SK-N-SH treated with all-trans-retinoic acid at 6 μM for 48 hours (cell line): ENCODE data around the gene STK4.

Experiments used
- ESRRG ChIP-seq: fragments of 250-450 bp; sonication (Bioruptor Pico); IDR thresholded peaks from 2 replicates; pipeline ENCODE4 v1.6.1; 2021; ENCODE audit warnings: mild to moderate bottlenecking
- ISL1 ChIP-seq: fragments of 250-450 bp; sonication (Bioruptor Pico); IDR thresholded peaks from 2 replicates; pipeline ENCODE4 v2.1.2; 2022; ENCODE audit warnings: mild to moderate bottlenecking, moderate library complexity
- OSR1 ChIP-seq: fragments of 250-450 bp; sonication (Bioruptor Pico); IDR thresholded peaks from 2 replicates; pipeline ENCODE4 v1.8.0; 2022; ENCODE audit warnings: moderate library complexity, mild to moderate bottlenecking, inconsistent platforms
- PATZ1 ChIP-seq: fragments of 250-450 bp; sonication (Bioruptor Pico); IDR thresholded peaks from 2 replicates; pipeline ENCODE4 v1.8.0; 2020; ENCODE audit warnings: mild to moderate bottlenecking, moderate library complexity, borderline replicate concordance
- POU6F1 ChIP-seq: fragments of 250-450 bp; sonication (Bioruptor Pico); IDR thresholded peaks from 2 replicates; pipeline ENCODE4 v1.8.0; 2021; ENCODE audit warnings: low read depth, mild to moderate bottlenecking, moderate library complexity, borderline replicate concordance
- TOX ChIP-seq: fragments of 250-450 bp; sonication (Bioruptor Pico); IDR thresholded peaks from 2 replicates; pipeline ENCODE4 v1.8.0; 2021; ENCODE audit warnings: mild to moderate bottlenecking, moderate library complexity, borderline replicate concordance
- ZFP3 ChIP-seq: fragments of 250-450 bp; sonication (Bioruptor Pico); IDR thresholded peaks from 2 replicates; pipeline ENCODE4 v1.5.0; 2020; ENCODE audit warnings: mild to moderate bottlenecking, moderate library complexity
- ZFP30 ChIP-seq: fragments of 450-650 bp; formaldehyde crosslinking; IDR thresholded peaks from 2 replicates; pipeline ENCODE4 v1.5.0; 2022; ENCODE audit warnings: mild to moderate bottlenecking, moderate library complexity
- ZNF70 ChIP-seq: fragments of 450-650 bp; formaldehyde crosslinking; IDR thresholded peaks from 2 replicates; pipeline ENCODE4 v1.5.0; 2020; ENCODE audit warnings: mild to moderate bottlenecking, moderate library complexity

GRCh38 chr20:45066372-45066771, 100.1 kb downstream of the STK4 start:
- TF ChIP-seq PATZ1 (CRISPR knock-in tag) (no peak), TOX (no peak), POU6F1 (CRISPR knock-in tag) (no peak), ZFP30 (CRISPR knock-in tag) (no peak), ISL1 (CRISPR knock-in tag) (no peak), OSR1 (CRISPR knock-in tag) (no peak), ESRRG (CRISPR knock-in tag) (no peak), ZNF70 (CRISPR knock-in tag) (no peak), ZFP3 (no peak)
